EL (cell line): ENCODE results near the gene NUMA1.
A peak's percentile ranks its signal among the peaks of the same experiment; 100 is the strongest.

Source experiments
- DNase-seq: peaks from one replicate; pipeline ENCODE4 v3.0.0-alpha.2; 2016

NUMA1 gene

GRCh38 chr11:72048766-72049460, 31.4 kb downstream of the NUMA1 start:
- DNase-seq, result no peak

DNA sequence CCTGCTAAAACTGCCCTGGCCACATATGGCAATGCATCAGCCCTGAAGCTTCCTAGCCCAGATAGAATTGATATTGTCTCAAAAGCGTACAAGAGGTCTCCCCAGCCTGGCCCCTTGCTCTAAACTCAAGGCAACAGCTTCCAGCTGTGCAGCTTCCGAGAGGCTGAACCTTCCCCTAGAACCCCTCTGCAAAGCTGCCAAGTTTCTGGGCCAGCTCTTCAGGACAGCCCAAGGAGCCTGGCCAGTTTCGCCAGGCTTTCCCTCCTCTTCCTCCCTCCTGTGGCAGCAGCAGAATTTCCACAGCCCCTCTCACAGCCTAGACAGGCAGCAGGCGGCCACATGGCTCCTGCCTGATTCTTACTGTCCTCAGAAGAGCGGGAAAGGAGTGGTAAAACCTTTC, 34.5 kb downstream of the NUMA1 start:
- no peak for DNase-seq

DNA sequence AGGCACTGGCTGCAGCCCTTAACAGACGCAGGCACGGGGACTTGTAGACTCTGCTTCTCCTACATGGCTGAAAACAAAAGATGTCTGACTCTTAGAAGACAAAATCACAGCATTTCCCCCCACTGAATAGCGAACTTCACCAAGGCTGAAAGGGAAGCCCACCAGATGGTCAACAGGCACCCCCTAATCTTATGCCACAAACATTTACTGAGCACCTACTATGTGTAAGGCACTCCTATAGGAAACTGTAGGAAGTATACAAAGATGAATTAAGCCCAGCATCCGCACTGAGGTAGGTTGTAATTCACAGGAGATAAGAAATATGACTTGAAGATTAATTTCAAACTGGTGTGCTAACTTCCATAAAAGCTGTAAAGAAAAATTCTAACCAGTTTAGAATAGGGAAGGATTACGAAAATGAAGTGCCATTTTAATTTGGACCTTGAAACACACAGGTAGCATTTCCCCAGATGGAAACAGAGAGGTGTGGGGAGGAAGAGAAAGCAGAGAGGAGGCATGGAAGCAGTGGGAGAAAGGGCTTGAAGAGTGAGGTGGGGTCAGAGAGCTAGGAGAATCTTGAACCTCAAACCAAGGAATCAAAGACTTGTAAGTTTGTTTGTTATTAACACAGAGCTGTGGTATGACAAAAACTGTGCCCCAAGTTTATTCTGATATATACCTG, 38.1 kb downstream of the NUMA1 start:
- no peak for DNase-seq

DNA sequence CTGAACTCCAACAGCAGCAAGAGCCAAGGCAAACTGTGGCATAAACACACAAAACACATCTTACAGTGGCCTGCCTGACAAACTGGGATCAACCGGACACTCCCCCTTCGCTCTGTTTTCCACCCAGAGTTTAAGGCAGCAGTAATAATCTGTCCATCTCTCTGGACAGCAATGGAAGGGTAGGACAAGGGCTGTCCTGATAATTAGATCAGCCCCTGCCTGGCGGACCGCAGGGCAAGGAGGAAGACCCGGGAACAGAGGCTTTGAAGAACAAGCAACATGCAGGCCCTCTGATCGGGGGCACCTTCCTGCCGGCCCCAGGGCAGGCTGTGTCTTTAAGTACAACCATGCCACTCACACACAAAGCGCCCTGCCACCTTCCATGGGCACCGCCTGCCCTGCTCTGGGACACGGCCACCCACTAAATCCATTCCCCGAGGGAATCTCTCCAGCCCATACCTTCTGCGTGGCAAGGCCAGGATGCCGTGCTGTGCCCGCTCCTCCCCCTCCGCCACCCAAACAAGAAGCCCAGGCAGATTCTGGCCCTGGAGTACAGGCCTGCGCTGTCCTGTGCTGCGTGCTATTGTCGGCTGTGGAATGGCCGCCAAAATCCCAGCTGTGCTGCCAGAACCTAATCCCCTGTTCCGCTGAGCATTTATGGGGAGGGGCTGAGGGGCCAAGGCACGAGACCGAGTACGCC, 38.8 kb downstream of the NUMA1 start:
- DNase-seq, result peak; percentile 68

GRCh38 chr11:72040491-72041363, 39.6 kb downstream of the NUMA1 start:
- peak; percentile 92 for DNase-seq

GRCh38 chr11:72039856-72040401, 40.4 kb downstream of the NUMA1 start:
- no peak for DNase-seq

DNA sequence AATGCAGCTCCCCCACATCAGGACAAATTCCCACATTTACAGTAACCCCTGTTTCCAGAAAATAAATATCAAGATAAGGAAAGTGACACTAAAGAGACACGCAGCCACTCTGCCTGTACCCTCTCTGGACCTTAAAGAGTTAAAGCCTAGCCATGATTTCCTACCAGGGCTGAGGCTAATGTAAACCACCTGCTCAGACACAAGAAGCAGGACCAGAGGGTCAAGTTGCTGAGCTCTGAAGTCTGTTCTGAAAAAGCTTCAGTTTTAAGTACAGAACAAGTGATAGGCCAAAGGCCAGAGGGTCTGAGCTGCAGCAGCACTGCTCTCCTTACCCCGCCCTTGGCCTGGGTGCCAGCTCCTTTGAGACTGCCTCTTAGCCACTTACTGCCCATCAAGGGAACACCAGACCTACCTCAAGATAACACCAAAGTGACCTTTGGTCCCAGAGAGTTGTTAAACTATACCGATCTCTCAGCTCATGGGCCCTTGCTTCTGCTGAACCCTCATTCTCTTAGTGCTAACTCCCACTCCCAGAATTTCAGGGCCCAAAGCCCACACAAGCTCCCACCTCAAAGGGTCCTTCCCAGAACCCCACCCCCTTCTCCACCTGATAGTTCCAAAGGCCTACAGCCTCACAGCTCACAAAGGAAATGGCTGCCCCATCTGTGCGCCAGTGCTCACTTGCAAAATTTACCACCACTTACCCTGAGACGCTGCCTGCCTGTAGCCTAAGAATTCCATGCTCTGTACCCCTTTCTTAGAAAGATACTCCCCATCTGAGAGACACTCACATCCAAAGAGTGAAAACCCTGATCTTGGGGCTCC, 41.1 kb downstream of the NUMA1 start:
- DNase-seq, result peak; percentile 31

- DNase-seq, result peak; percentile 55
These were observed 41.9 kb downstream of the NUMA1 start for GRCh38 chr11:72038491-72038890.

DNA sequence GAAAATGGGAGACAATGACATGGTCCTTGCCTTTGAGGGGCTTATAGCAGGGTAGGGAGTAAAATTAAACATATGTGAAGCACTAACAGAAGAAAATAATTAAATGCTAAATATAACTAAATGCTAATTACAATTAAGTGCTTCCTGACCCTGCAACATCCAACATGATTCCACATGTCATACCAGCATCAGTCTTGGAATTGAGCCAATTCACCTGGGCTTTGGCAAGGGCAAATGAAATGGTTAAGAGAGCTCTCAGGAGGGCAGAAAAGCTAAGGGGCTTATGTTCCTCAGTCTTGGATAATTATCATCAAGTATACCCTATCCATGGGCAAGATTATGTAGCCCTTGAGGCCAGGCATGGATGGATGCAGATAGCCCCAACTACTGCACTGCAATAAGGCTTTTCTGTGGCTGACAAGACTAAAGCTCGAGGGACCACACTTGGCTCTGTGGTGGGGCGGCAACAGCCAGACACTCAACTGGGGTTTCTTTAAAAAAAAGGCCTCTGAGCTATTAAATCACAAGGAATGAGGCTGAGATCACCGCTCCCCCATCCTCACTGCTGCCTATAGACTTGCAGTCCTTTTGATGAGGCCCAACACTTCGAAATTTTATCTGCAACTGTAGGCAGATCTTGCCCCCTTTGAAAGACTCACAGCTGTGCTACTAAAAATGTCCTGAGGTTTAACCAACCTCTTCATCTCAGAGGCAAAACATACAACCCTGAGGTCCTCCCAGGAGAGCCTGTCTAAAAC, 42.6 kb downstream of the NUMA1 start:
- DNase-seq, result no peak

DNA sequence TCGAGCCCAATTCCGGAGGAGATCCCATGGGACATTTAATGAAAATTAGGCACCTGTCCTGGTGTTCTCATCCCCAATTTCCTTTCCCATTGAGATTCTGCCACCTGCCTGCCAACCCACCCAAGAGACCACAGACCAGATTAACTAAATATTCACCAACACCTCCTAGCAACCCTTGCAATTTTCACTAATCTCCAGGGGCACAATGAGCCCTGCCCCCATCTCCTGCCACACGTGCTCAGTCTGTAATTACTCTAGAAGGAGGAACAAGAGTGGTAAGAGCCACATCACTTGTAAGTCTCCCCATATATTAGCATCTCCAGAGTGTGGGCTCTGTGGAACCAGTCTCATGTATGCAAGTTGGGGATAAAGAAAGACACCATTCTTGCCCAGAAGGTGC, 43.7 kb downstream of the NUMA1 start:
- DNase-seq, result no peak

DNA sequence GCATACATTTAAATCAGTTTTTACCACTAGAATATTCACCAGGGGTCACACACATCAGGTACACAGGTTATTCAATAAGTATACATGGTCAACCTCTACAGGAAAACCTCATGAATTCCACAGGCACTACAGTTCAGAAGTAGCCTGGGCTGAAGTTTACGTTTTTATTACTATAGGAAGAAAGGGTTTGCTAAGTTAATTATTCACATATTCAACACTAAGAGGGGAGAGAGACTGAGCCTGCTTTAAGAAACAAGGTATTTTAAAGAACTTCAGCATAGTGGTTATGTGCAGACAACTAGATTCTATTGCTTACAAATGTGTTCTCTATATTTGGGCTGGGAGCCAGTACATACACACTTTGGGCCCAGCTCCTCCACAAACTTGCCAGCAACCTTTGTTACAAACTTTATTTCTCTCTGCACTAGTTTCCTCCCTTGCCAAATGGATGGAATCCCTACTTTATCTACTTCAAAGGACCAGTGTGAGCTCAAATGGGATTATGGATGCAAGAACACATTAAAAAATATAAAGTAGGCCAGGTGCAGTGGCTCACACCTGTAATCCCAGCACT, 49.8 kb downstream of the NUMA1 start:
- DNase-seq, result no peak

DNA sequence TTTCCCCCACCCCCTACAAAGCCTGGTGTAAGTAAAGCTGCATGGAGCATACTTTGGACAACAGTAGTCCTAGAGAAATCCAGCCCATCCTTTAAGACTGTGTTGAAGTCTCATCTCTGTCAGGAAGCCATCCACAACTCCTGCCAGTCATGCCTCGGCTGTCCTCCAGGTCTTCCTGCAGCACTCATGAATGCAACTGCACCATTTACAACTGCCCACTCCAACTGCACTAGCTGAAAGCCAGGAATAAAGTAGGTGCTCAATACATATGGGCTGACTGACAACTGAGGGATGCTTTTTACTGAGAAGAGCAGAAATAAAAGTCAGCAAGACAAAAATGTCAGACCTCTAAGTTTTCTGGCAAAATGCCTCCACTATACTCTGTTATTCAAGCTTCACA, 54.3 kb downstream of the NUMA1 start:
- no peak for DNase-seq

GRCh38 chr11:72024069-72024754, 56.1 kb downstream of the NUMA1 start:
- DNase-seq, result no peak

DNA sequence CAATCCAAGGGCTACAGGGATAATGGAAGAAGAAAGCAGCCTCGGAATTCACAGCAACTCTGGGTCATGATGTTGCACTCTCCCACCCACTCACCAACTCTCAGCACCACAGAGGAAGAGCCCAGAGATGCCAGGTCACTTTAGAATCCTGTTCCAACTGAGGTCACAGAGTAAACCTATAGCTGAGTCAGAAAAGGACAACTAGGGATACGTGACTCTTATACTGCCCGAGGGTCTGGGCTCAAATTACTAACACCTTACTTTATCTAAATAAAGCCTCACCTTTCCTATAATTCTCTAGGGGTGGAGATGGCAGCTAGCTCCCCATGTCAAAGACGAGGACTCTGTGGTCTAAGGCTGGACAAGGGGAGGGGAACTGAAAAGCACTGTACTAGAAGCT, 57.0 kb downstream of the NUMA1 start:
- no peak for DNase-seq

DNA sequence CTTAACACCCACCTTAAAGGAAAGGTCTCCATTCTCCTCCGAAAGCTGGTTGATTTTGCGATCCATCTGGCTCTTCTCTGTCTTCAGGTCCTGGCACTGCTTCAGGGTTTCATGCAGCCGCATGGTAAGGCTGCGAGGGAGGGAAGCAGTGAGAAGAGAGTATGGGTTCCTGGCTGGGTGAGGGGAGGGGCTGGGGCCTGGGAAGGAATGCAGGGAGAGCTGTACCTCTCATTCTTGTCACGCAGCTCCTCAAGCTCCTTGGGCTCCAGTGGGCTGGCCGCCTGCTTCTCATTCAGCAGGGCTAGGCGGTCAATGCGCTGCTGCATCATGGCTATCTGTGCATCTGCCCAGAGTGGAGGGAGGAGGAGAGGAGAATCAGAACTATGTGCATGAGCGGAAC, 62.2 kb downstream of the NUMA1 start:
- no peak for DNase-seq

DNA sequence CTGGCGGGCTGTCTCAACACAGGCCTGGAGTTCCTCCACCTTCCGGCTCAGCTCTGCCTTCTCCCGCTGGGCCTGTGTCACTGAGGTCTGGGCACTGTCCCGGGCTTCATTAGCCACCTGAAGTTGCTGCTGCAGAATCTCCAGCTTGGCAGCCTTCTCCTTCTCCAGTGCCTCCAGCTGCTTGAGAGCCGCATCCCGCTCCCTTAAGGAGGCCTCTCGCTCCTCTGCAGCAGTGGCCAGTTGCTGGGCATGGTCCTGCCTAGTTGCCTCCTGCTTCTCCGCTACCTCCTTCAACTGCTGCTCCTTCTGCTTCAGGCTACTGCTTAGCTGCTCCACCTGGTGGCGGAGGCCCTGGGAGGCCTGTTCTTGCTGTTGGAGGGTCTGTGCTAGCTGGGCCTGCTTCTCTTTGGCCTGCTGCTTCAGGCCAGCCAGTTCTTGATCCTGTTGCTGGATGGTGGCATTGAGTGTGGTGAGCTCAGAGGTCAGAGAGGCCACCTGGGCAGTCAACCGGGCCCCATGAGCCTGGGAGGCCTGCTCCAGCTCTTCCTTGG, 64.8 kb downstream of the NUMA1 start:
- no peak for DNase-seq

DNA sequence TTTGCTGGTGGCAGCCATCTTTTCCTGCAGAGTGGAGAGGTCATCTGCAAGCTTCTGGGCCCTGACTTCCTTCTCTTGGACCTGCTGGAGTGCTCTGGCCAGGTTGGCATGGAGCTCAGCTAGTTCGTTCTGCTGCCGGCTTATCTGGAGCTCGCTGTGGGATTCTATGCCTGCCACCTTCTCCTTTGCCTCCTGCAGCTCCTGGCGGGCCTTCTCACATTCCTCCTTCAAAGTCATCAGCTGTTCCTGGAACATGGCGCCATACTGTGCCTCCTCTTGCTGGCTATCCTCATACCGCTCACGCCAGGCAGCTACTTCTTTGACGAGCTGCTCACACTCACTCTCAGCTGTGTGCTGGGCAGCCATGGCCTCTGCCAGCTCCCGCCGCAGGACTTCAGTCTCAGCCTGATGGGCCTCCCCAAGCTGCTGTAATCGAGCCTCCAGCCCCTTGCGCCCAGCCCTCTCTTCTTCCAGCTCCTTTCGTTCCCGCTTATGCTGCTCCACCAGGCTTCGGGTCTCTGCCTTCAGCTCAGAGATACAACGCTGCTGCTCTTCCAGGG, 65.5 kb downstream of the NUMA1 start:
- DNase-seq, result no peak

DNA sequence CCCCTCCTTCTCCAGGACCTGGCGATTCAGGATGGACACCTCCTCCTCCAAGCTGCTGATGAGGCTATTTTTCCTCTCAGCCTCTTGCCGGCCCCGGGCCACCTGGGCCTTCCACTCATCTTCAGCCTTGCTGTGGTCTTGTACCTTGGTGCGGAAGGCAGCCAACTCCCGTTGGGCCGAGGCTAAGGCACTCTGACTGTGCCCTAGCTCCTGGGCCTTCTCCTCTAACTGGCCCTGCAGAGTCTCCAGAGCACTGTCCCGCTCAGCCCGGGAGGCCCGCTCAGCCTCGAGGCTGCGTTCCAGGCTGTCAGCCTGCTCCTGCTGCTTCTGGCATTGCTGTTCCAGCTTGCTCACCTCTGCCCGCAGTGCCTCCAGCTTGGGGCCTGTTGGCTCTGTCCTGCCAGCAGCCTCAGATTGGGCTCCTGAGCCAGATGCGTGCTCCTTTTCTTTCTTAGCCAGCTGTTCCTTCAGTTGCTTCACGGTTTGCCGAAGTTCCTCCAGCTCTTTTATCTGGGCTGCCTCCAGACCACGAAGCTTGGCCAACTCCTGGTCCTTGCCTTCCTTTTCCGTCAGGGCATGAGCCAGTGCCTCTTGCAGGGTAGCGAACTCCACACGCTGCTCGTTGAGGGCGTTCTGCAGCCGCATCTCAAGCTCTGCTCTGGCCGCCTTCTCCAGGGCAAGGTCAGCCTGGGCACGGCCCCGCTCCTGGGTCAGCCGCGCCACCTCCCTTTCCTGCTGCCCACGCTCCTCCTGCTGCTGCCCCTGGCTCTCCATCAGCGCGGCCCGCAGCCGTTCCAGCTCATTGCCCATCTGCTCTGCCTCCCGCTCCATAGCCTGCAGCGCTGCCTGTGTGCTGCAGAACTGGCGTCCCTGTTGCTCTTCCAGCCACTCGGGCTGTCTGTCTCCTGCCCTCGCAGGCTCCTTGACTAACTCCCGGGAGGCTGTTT, 66.3 kb downstream of the NUMA1 start:
- DNase-seq, result no peak
